H1 (cell line): ENCODE results near the gene GCNA. TPM values are rescaled to one million over a fixed set of nuclear protein-coding genes. Genes with fewer than 3 reads are reported as not detected.

Source experiments
- CTCF ChIA-PET: fragments of 300-600 bp; sonication (Branson Sonifier 250); formaldehyde crosslinking; loops from one replicate; lab custom pipeline; 2021; ENCODE audit not compliant: partially characterized antibody; lab: Charles Lee
- POLR2A ChIA-PET: fragments of 300-600 bp; sonication (Branson Sonifier 250); formaldehyde crosslinking; loops from one replicate; lab custom pipeline; 2021; ENCODE audit warnings: inconsistent platforms; ENCODE audit not compliant: partially characterized antibody; lab: Charles Lee
- DNase-seq, 2 experiments: peaks; one replicate each; pipeline versions ENCODE4 v3.0.0 to v3.0.0-alpha.2; 2010 to 2022; ENCODE audit warnings: low spot score in 2 of 2, low read depth in 1 of 2, mixed read lengths in 1 of 2
- FAIRE-seq: peaks from 2 replicates; lab custom pipeline; 2011; peaks lifted over from hg19 to GRCh38; lab: Jason Lieb, UNC
- H2AFZ ChIP-seq: 2 replicates; pipeline ENCODE4 v1.8.1; 2012; ENCODE audit warnings: low read length, inconsistent platforms
- H2AK5ac ChIP-seq: 2 replicates; pipeline ENCODE4 v1.6.1; 2013; ENCODE audit warnings: low read depth, low read length
- H2BK120ac ChIP-seq: replicated peaks from 2 replicates; pipeline ENCODE3; 2013; ENCODE audit warnings: low read depth, low read length, inconsistent platforms
- H2BK12ac ChIP-seq: 2 replicates; pipeline ENCODE4 v1.6.1; 2013; ENCODE audit warnings: low read depth, low read length
- H2BK15ac ChIP-seq: 2 replicates; pipeline ENCODE4 v1.6.1; 2013; ENCODE audit warnings: low read length
- H2BK20ac ChIP-seq: 2 replicates; pipeline ENCODE4 v1.6.1; 2013; ENCODE audit warnings: low read length
- H2BK5ac ChIP-seq: 2 replicates; pipeline ENCODE4 v1.6.1; 2013; ENCODE audit warnings: low read depth, low read length
- H3K14ac ChIP-seq: 2 replicates; pipeline ENCODE4 v1.6.1; 2013; ENCODE audit warnings: inconsistent platforms; ENCODE audit not compliant: insufficient read length
- H3K18ac ChIP-seq: 2 replicates; pipeline ENCODE4 v1.6.1; 2013; ENCODE audit warnings: low read length; ENCODE audit errors: extremely low read depth
- H3K23ac ChIP-seq: 2 replicates; pipeline ENCODE4 v1.6.1; 2013; ENCODE audit warnings: inconsistent platforms; ENCODE audit not compliant: insufficient read length
- H3K23me2 ChIP-seq: 2 replicates; pipeline ENCODE4 v1.6.1; 2013; ENCODE audit warnings: low read depth, low read length
- H3K27ac ChIP-seq: 2 replicates; pipeline ENCODE4 v1.6.1; 2011; ENCODE audit warnings: low read depth, low read length, inconsistent platforms
- H3K27me3 ChIP-seq, 4 experiments: replicated peaks in 1 of 4; 1 replicate in 1 of 4; 2 replicates in 3 of 4; pipeline versions ENCODE4 v1.6.1 to v1.8.1; 2011 to 2013; ENCODE audit warnings: low read length in 3 of 4, mild to moderate bottlenecking in 3 of 4, inconsistent platforms in 2 of 4, mixed read lengths in 2 of 4, moderate library complexity in 1 of 4; ENCODE audit not compliant: control insufficient read depth in 3 of 4, insufficient read depth in 3 of 4; ENCODE audit errors: extremely low read depth in 1 of 4
- H3K36me3 ChIP-seq, 4 experiments: 2 replicates each; pipeline versions ENCODE4 v1.6.1 to v1.8.1; 2011 to 2013; ENCODE audit warnings: mild to moderate bottlenecking in 4 of 4, low read length in 3 of 4, moderate library complexity in 2 of 4, control low read depth in 1 of 4, inconsistent platforms in 1 of 4; ENCODE audit not compliant: insufficient read depth in 4 of 4, control insufficient read depth in 2 of 4
- H3K4ac ChIP-seq: replicated peaks from 2 replicates; pipeline ENCODE3; 2013; ENCODE audit warnings: low read length, low read depth, mixed read lengths, inconsistent platforms; ENCODE audit not compliant: insufficient read length
- H3K4me1 ChIP-seq, 4 experiments: replicated peaks in 1 of 4; 1 replicate in 1 of 4; 2 replicates in 3 of 4; pipeline versions ENCODE4 v1.6.1 to v1.8.1; 2011 to 2013; ENCODE audit warnings: low read length in 3 of 4, inconsistent platforms in 2 of 4, mixed read lengths in 1 of 4; ENCODE audit not compliant: insufficient read depth in 4 of 4, control insufficient read depth in 3 of 4
- H3K4me2 ChIP-seq, 2 experiments: 2 replicates each; pipeline versions ENCODE4 v1.6.1 to v1.8.1; 2011 to 2013; ENCODE audit warnings: low read depth in 2 of 2, low read length in 2 of 2, control low read depth in 1 of 2, inconsistent platforms in 1 of 2, mild to moderate bottlenecking in 1 of 2; ENCODE audit not compliant: insufficient read depth in 1 of 2
- H3K4me3 ChIP-seq, 4 experiments: fragments of 200-600, 300-600 bp in 1 of 4; sonication (generic), shearing (Covaris generic), sonication (Bioruptor Twin) in 1 of 4; 2 replicates each; pipeline versions ENCODE4 v1.5.1 to v1.8.1; 2011 to 2016; ENCODE audit warnings: low read length in 4 of 4, low read depth in 3 of 4, control low read depth in 2 of 4, inconsistent platforms in 2 of 4, mild to moderate bottlenecking in 2 of 4, mixed read lengths in 1 of 4, moderate library complexity in 1 of 4; ENCODE audit not compliant: insufficient read depth in 2 of 4; ENCODE audit errors: extremely low read depth in 1 of 4
- H3K56ac ChIP-seq: replicated peaks from 2 replicates; pipeline ENCODE3; 2013; ENCODE audit warnings: low read depth, mild to moderate bottlenecking, mixed read lengths, low read length, inconsistent platforms; ENCODE audit not compliant: insufficient read length
- H3K79me1 ChIP-seq: 2 replicates; pipeline ENCODE4 v1.6.1; 2013; ENCODE audit warnings: low read depth, low read length, control low read depth
- H3K79me2 ChIP-seq, 2 experiments: 2 replicates each; pipeline versions ENCODE4 v1.6.1 to v1.8.1; 2012 to 2013; ENCODE audit warnings: low read length in 2 of 2, mild to moderate bottlenecking in 2 of 2, inconsistent platforms in 1 of 2; ENCODE audit not compliant: insufficient read depth in 2 of 2, control insufficient read depth in 1 of 2
- H3K9ac ChIP-seq, 4 experiments: replicated peaks in 1 of 4; 1 replicate in 1 of 4; 2 replicates in 3 of 4; pipeline versions ENCODE4 v1.6.1 to v1.8.1; 2011 to 2013; ENCODE audit warnings: low read depth in 3 of 4, low read length in 3 of 4, control low read depth in 2 of 4, mild to moderate bottlenecking in 2 of 4, moderate library complexity in 2 of 4, inconsistent platforms in 1 of 4; ENCODE audit errors: extremely low read depth in 1 of 4
- H3K9me3 ChIP-seq, 2 experiments: 2 replicates each; pipeline versions ENCODE4 v1.6.1 to v1.8.1; 2012 to 2013; ENCODE audit warnings: mild to moderate bottlenecking in 2 of 2, moderate library complexity in 2 of 2, control low read depth in 1 of 2, inconsistent platforms in 1 of 2, low read depth in 1 of 2, low read length in 1 of 2, mixed read lengths in 1 of 2; ENCODE audit not compliant: insufficient read depth in 2 of 2
- H4K20me1 ChIP-seq, 2 experiments: replicated peaks in 1 of 2; 2 replicates each; pipeline versions ENCODE3 to v1.8.1; 2011 to 2013; ENCODE audit warnings: inconsistent platforms in 2 of 2, low read length in 2 of 2, mild to moderate bottlenecking in 1 of 2; ENCODE audit not compliant: insufficient read depth in 2 of 2, control insufficient read depth in 1 of 2
- H4K5ac ChIP-seq: 2 replicates; pipeline ENCODE4 v1.6.1; 2013; ENCODE audit warnings: low read length, low read depth, mixed read lengths, inconsistent platforms; ENCODE audit not compliant: insufficient read length
- H4K8ac ChIP-seq: 2 replicates; pipeline ENCODE4 v1.8.0; 2013; ENCODE audit warnings: mild to moderate bottlenecking, moderate library complexity, low read length, inconsistent platforms; ENCODE audit not compliant: insufficient read depth; ENCODE audit errors: extremely low read depth
- H4K91ac ChIP-seq: replicated peaks from 2 replicates; pipeline ENCODE3; 2013; ENCODE audit warnings: low read length, mixed read lengths, inconsistent platforms; ENCODE audit not compliant: insufficient read length
- EP300 ChIP-seq, 2 experiments: IDR thresholded peaks; 1 replicate in 1 of 2; 2 replicates in 1 of 2; pipeline ENCODE4 v1.6.1; 2011 to 2012; ENCODE audit warnings: low read depth in 2 of 2, low read length in 2 of 2, mild to moderate bottlenecking in 2 of 2, borderline replicate concordance in 1 of 2, inconsistent platforms in 1 of 2, moderate library complexity in 1 of 2
- HDAC2 ChIP-seq, 2 experiments: fragments of 300-600 bp in 1 of 2; sonication (generic) in 1 of 2; IDR thresholded peaks; 2 replicates each; pipeline ENCODE4 v1.6.1; 2011 to 2012; ENCODE audit warnings: low read depth in 2 of 2, low read length in 2 of 2, mild to moderate bottlenecking in 2 of 2, moderate library complexity in 2 of 2, borderline replicate concordance in 1 of 2, inconsistent platforms in 1 of 2
- WGBS, 2 experiments: shearing (Covaris generic) in 1 of 2; methylation state at CpG; one replicate each; pipeline versions ENCODE4 v1.1.6 to v1.1.7; 2013 to 2015; ENCODE audit warnings: low lambda C conversion rate in 2 of 2, mixed read lengths in 2 of 2, inconsistent platforms in 1 of 2, low coverage in 1 of 2, missing lambda C conversion rate in 1 of 2; ENCODE audit not compliant: insufficient replicate concordance in 2 of 2, insufficient coverage in 1 of 2, insufficient read length in 1 of 2; ENCODE audit errors: extremely low coverage in 1 of 2, missing lambda C conversion rate in 1 of 2; 5-methylcytosine and 5-hydroxymethylcytosine counted together
- polyA plus RNA-seq, 7 experiments: library from polyadenylated mRNA; depleted of rRNA in 3 of 7; stranded (reverse) in 5 of 7; unstranded in 2 of 7; fragments of >200 nt in 5 of 7; fragments of 200-250 nt in 2 of 7; gene quantifications; 1 replicate in 5 of 7; 2 replicates in 1 of 7; 4 replicates in 1 of 7; pipeline versions ENCODE4 v1.2.1 to v1.2.3, GENCODE V29; 2011 to 2013; ENCODE audit warnings: missing spikeins in 2 of 7, mixed read lengths in 2 of 7
- total RNA-seq: library from RNA; stranded (reverse); fragmentation: NEBNext Ultra II Directional; extraction: Animal tissue kit (Norgen Biotek cat#: 25700); gene quantifications from 2 replicates; pipeline ENCODE4 v1.2.1, GENCODE V29; 2021
- TF ChIP-seq, protein P1 (sequence below): IDR thresholded peaks from 2 replicates; pipeline ENCODE4 v1.6.1; 2012; ENCODE audit warnings: inconsistent platforms
- TF ChIP-seq, protein P2 (sequence below): IDR thresholded peaks from 2 replicates; pipeline ENCODE4 v1.6.1; 2012; ENCODE audit warnings: inconsistent platforms

GCNA gene
- total and polyA plus RNA-seq, 2 of the 8 experiments (the other 6 are each of a cell fraction or from before 2014, with no cell fraction given) = 0.41 to 0.95 TPM

DNA sequence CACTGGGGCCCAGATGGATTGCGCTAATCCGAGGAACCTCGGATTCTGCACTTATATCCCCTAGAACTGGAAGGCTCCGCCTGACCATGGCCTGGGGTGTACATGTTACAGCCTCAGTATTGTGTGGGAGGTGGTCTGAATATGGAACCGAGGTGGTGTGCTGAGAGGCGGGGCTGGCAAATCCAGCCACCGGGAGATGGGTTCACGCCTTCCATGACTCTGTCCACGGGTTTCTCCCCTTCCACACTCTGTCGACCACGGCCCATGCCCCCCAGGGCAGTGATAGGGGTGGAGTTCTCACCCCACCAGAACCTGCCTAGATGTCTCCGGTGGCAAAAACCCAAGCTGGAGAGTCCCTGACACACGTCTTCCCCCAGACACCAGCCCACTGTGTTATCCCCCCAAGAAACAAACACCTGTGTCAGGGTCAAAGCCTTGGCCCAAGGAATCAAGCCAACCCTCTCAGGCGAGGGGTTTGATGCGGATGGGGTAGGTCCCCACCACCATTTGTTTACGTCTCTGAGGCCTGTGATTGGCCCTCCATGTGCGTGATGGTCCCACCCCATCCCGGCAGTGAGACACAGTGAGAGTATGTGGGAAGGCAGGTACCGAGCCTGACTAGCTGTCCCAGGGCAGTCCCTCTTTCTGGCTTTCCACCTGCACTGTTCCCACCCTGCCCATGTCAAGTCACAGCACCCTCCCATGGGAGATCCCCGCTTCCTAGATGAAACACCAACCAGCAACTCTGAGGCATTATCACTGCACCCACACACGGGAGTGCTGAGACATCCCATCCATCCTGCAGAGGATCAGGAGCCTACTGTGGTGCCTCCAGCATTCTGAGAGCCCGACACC lies 82.6 kb downstream of the GCNA start:
- no peak overlapping the region for H2BK12ac ChIP-seq
- no peak overlapping the region for H3K14ac ChIP-seq
- no peak overlapping the region for H2AK5ac ChIP-seq
- TF ChIP-seq HDAC2 (IDR thresholded peaks at IDR 0.05; ENCODE audit: borderline replicate concordance in 1 of 2, low read depth in 2 of 2, low read length in 2 of 2) = no peak
- no peak for TF ChIP-seq EP300 (IDR thresholded peaks at IDR 0.05; ENCODE audit: borderline replicate concordance in 1 of 2, low read depth in 2 of 2, low read length in 2 of 2)
- TF ChIP-seq, protein P1, sequence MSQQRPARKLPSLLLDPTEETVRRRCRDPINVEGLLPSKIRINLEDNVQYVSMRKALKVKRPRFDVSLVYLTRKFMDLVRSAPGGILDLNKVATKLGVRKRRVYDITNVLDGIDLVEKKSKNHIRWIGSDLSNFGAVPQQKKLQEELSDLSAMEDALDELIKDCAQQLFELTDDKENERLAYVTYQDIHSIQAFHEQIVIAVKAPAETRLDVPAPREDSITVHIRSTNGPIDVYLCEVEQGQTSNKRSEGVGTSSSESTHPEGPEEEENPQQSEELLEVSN = no peak
- TF ChIP-seq, protein P2, sequence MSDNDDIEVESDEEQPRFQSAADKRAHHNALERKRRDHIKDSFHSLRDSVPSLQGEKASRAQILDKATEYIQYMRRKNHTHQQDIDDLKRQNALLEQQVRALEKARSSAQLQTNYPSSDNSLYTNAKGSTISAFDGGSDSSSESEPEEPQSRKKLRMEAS = no peak
- no peaks in the 10 kb centered on the region for H3K9me3 ChIP-seq
- no peak overlapping the region for H3K4ac ChIP-seq
- no peak overlapping the region for H2BK15ac ChIP-seq
- no peak overlapping the region for H4K91ac ChIP-seq
- no peak overlapping the region for H3K4me2 ChIP-seq
- no peak overlapping the region for H3K56ac ChIP-seq
- DNase-seq = no peak
- H4K5ac ChIP-seq = no peak overlapping the region
- no peak for FAIRE-seq
- H3K18ac ChIP-seq = no peak overlapping the region
- no peaks in the 10 kb centered on the region for H3K4me1 ChIP-seq
- H3K27ac ChIP-seq = no peak overlapping the region
- H2BK20ac ChIP-seq = no peak overlapping the region
- no peak overlapping the region for H3K23ac ChIP-seq
- H3K79me1 ChIP-seq = no peaks in the 10 kb centered on the region
- POLR2A ChIA-PET = no interaction called here
- H2AFZ ChIP-seq = no peak overlapping the region
- H2BK5ac ChIP-seq = no peak overlapping the region
- H3K79me2 ChIP-seq = no peaks in the 10 kb centered on the region
- no peaks in the 10 kb centered on the region for H4K20me1 ChIP-seq
- H3K23me2 ChIP-seq = no peaks in the 10 kb centered on the region
- WGBS, 2 experiments = 78% methylated on average over 9 of the region's 22 CpGs; no CpG with 5 or more reads in 1 of the 2 experiments
- no peak overlapping the region for H3K9ac ChIP-seq
- H3K36me3 ChIP-seq = no peaks in the 10 kb centered on the region
- H3K27me3 ChIP-seq = no peaks in the 10 kb centered on the region
- CTCF ChIA-PET = no interaction called here
- H4K8ac ChIP-seq = no peak overlapping the region
- H3K4me3 ChIP-seq = no peak overlapping the region
- H2BK120ac ChIP-seq = no peak overlapping the region
